ENCODE data around the gene ZSCAN25.

Gene ZSCAN25

DNA sequence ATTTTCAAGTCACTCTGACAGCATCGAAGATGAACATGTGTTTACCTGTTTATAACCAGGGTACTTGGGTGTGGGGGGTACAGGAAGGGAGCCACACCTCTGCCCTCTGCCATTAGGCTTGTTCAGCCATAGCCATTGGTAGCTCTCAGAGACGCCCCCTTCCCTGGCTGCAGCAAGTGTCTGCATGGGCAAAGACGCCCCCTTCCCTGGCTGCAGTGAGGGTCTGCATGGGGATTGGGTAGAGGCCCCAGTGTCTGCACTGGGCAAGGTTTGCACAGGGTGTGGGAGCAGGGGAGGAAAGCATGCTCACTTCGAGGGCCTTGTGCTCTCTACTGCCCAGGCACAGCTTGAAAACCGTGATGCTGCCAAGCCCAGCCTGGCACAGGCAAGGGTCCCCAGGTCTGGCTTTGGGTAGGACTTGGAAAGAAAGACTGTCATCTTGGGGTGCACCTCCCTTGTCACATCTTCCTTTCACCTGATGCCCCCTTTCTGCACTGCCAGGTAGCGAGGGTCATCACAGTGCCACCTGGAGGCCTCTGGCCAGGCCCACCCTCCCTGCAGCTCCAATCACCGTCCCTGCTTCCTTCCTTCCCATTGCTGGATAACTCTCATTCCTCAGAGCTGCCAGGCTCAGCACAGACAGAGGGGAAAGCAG is 15.0 kb upstream of the ZSCAN25 start:
- Mint-ChIP-seq H3K27ac (no peak overlapping the region), H3K27me3 (no peaks in the 10 kb centered on the region), H3K4me3 (no peak overlapping the region), H3K9me3 (no peaks in the 10 kb centered on the region), H3K4me1 (no peaks in the 10 kb centered on the region), H3K36me3 (no peaks in the 10 kb centered on the region)
- ATAC-seq = no peak

DNA sequence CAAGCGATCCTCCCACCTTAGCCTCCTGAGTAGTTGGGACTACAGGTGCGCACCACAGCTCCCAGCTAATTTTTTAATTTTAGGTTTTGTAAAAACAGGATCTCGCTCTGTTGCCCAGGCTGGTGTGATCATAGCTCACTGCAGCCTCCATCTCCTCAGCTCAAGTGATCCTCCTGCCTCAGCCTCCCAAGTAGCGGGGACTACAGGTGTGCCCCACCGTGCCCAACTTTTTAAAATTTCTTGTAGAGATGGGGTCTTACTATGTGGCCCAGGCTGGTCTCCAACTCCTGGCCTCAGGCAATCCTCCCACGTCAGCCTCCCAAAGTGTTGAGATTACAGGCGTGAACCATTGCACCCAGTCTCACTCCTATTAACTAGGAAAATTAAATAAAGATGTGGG is 11.2 kb upstream of the ZSCAN25 start:
- Mint-ChIP-seq H3K36me3 (no peaks in the 10 kb centered on the region), H3K27ac (no peak overlapping the region), H3K27me3 (peaks cover 9% of the 10 kb centered on the region), H3K4me3 (no peak overlapping the region), H3K9me3 (no peaks in the 10 kb centered on the region), H3K4me1 (no peaks in the 10 kb centered on the region)
- no peak for ATAC-seq

GRCh38 chr7:99606531-99606930 is 10.2 kb upstream of the ZSCAN25 start:
- Mint-ChIP-seq H3K36me3 (no peaks in the 10 kb centered on the region), H3K4me1 (no peaks in the 10 kb centered on the region), H3K27ac (no peak overlapping the region), H3K4me3 (no peak overlapping the region), H3K9me3 (no peaks in the 10 kb centered on the region), H3K27me3 (peaks cover 9% of the 10 kb centered on the region)
- no peak for ATAC-seq

GRCh38 chr7:99607548-99607947 is 9.2 kb upstream of the ZSCAN25 start:
- peaks cover 9% of the 10 kb centered on the region for H3K27me3 Mint-ChIP-seq
- H3K36me3 Mint-ChIP-seq = no peaks in the 10 kb centered on the region
- no peak overlapping the region for H3K27ac Mint-ChIP-seq
- no peaks in the 10 kb centered on the region for H3K4me1 Mint-ChIP-seq
- no peak overlapping the region for H3K4me3 Mint-ChIP-seq
- ATAC-seq = no peak
- H3K9me3 Mint-ChIP-seq = no peaks in the 10 kb centered on the region

GRCh38 chr7:99614495-99614894 is 2.3 kb upstream of the ZSCAN25 start:
- Mint-ChIP-seq H3K9me3 (no peaks in the 10 kb centered on the region), H3K27me3 (no peaks in the 10 kb centered on the region), H3K4me3 (no peak overlapping the region), H3K27ac (no peak overlapping the region), H3K36me3 (peaks cover 8% of the 10 kb centered on the region), H3K4me1 (peaks cover 39% of the 10 kb centered on the region)
- no peak for ATAC-seq

GRCh38 chr7:99615989-99616358 is 772 bp upstream of the ZSCAN25 start:
- Mint-ChIP-seq H3K4me3 (peak overlapping the region; percentile 98), H3K9me3 (no peaks in the 10 kb centered on the region), H3K27me3 (no peaks in the 10 kb centered on the region), H3K27ac (peak overlapping the region; percentile 96), H3K4me1 (peaks cover 44% of the 10 kb centered on the region), H3K36me3 (peaks cover 23% of the 10 kb centered on the region)
- ATAC-seq = no peak

DNA sequence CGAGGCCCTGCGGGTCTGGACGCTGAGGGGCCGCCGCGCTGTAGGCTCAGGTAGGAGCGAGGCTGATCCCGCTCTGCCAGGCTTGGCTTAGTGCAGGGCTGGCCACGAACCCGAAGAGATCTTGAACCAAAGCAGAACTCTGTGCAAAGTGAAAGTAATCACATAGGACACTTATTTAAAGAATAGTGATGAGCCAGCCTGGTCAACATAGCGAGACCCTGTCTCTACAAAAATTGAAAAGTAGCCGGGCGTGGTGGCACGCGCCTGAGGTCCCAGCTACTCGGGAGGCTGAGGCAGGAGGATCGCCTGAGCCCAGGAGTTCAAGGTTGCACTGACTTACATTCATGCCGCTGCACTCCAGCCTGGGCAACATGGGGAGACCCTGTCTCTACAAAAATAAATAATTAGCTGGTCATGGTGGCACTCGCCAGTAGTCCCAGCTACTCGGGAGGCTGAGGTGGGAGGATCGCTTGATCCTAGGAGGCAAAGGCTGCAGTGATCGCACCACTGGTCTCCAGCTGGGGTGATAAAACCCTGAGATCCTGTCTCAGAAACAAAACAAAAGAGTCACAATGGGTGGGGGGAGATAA is 541 bp downstream of the ZSCAN25 start:
- Mint-ChIP-seq H3K9me3 (no peaks in the 10 kb centered on the region), H3K27me3 (no peaks in the 10 kb centered on the region), H3K4me3 (peak overlapping the region; percentile 98), H3K36me3 (peaks cover 36% of the 10 kb centered on the region), H3K4me1 (peaks cover 44% of the 10 kb centered on the region), H3K27ac (peak overlapping the region; percentile 96)
- ATAC-seq = no peak

DNA sequence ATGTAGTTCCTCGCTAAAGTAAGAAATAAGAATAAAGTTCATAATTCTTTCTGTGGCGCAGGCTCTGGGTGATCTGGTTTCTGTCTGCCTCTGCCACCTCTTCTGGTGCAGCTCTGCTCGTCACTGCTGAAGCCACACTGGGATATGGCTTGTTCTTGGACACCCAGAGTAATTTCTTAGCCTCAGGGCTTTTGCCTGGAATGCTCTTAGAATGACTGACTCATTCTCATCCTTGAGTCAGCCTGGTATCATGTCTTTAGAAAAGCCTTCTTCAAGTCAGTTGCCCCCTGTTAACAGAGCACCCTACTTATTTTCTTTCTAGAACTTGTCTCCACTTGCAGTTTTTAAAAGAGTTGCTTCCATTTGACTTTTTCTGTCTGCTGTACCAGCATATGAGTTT is 2.0 kb downstream of the ZSCAN25 start:
- Mint-ChIP-seq H3K27me3 (no peaks in the 10 kb centered on the region), H3K9me3 (no peaks in the 10 kb centered on the region), H3K4me3 (no peak overlapping the region), H3K27ac (no peak overlapping the region), H3K4me1 (peaks cover 51% of the 10 kb centered on the region), H3K36me3 (peaks cover 48% of the 10 kb centered on the region)
- ATAC-seq = no peak

GRCh38 chr7:99619571-99620130 is 2.9 kb downstream of the ZSCAN25 start:
- Mint-ChIP-seq H3K4me1 (peaks cover 51% of the 10 kb centered on the region), H3K4me3 (no peak overlapping the region), H3K27me3 (no peaks in the 10 kb centered on the region), H3K9me3 (no peaks in the 10 kb centered on the region), H3K27ac (no peak overlapping the region), H3K36me3 (peaks cover 58% of the 10 kb centered on the region)
- ATAC-seq = no peak

- no peak for ATAC-seq
- H3K36me3 Mint-ChIP-seq = peaks cover 73% of the 10 kb centered on the region
- H3K4me1 Mint-ChIP-seq = peaks cover 53% of the 10 kb centered on the region
- H3K4me3 Mint-ChIP-seq = no peak overlapping the region
- H3K9me3 Mint-ChIP-seq = no peaks in the 10 kb centered on the region
- no peaks in the 10 kb centered on the region for H3K27me3 Mint-ChIP-seq
- no peak overlapping the region for H3K27ac Mint-ChIP-seq
Observed at GRCh38 chr7:99621271-99621670, 4.5 kb downstream of the ZSCAN25 start.

DNA sequence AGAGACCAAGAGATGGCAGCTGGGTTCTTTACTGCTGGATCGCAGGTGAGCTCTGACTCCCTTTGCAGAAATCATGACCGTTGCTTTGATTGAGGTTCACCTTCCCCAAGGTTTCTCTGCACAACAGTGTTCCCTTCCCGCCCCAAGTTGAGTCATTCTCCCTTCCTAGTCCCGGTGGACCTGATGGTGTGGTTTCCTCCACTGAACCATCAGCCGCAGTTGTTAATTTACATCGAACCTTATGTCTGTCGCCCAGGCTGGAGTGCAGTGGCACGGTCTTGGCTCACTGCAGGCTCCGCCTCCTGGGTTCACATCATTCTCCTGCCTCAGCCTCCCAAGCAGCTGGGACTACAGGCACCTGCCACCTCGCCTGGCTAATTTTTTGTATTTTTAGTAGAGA is 5.8 kb downstream of the ZSCAN25 start:
- Mint-ChIP-seq H3K27ac (no peak overlapping the region), H3K9me3 (no peaks in the 10 kb centered on the region), H3K4me1 (peaks cover 43% of the 10 kb centered on the region), H3K27me3 (no peaks in the 10 kb centered on the region), H3K36me3 (peaks cover 76% of the 10 kb centered on the region), H3K4me3 (no peak overlapping the region)
- ATAC-seq = no peak

DNA sequence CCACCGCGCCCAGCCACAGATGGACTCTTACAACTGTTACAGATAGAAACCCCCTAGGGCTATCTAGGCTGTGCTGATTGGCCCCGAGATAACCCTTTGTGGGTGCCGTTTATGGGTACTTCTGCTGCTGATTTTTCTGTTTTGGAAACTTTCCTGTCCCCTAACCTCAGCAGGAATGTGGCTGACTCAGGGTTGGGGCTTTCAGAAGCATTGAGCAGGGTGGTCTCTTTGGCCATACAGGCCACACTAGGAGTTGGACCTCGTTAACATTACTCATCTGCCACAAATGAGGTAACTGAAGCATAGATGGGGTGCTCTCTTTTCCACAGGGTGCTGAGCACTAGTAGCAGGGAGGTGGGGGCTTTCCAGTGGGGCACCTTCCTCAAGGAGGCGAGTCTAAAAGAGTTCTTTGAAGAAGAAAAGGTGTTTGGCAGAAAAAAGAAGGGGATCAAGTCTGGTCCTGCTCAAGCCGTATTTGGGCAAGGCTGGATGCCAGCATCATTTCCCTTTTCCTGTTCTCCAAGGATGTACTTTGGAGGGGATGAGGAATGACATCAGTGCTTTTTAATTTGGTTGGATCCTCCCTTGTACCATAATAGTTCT is 6.4 kb downstream of the ZSCAN25 start:
- no peak for ATAC-seq
- Mint-ChIP-seq H3K27ac (no peak overlapping the region), H3K9me3 (no peaks in the 10 kb centered on the region), H3K36me3 (peaks cover 81% of the 10 kb centered on the region), H3K27me3 (no peaks in the 10 kb centered on the region), H3K4me1 (peaks cover 37% of the 10 kb centered on the region), H3K4me3 (no peak overlapping the region)

DNA sequence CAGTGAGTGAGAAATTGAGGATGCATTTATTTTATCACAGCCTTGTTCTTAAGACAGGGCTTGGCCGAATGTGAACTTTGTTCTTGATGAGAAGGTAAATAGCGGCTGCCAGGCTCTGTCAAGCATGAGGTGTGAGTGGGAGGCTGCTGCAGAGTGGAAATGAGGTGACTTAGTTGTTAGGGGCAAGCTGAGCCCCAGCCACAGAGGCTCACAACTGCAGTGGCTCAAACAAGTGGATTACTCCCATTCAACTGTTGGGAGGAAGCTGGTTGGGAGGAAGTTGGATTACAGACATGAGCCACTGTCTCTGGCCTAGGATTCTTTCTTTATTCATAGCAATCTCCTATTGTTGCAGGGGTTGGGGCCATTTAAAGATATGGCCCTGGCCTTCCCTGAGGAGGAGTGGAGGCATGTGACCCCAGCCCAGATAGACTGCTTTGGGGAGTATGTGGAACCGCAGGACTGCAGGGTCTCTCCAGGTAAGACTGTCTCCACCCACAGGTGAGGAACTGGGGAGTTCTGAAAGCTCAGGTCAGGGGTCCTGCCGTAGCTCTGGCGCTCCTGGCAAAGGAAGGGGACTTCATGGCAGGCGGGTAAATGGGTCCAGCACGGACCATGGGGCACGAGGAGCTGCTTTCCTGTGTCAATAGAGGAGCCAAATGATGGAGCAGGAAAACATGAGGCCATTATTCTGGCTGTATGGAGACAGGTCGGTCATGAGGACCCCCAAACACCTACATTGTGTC is 7.1 kb downstream of the ZSCAN25 start:
- Mint-ChIP-seq H3K4me3 (no peak overlapping the region), H3K4me1 (peaks cover 31% of the 10 kb centered on the region), H3K9me3 (no peaks in the 10 kb centered on the region), H3K27me3 (no peaks in the 10 kb centered on the region), H3K27ac (no peak overlapping the region), H3K36me3 (peaks cover 85% of the 10 kb centered on the region)
- no peak for ATAC-seq

- H3K27me3 Mint-ChIP-seq = no peaks in the 10 kb centered on the region
- no peak overlapping the region for H3K4me3 Mint-ChIP-seq
- H3K9me3 Mint-ChIP-seq = no peaks in the 10 kb centered on the region
- H3K4me1 Mint-ChIP-seq = peaks cover 25% of the 10 kb centered on the region
- ATAC-seq = no peak
- peaks cover 85% of the 10 kb centered on the region for H3K36me3 Mint-ChIP-seq
- H3K27ac Mint-ChIP-seq = peak overlapping the region; percentile 12
Observed at GRCh38 chr7:99624484-99624883, 7.7 kb downstream of the ZSCAN25 start.

DNA sequence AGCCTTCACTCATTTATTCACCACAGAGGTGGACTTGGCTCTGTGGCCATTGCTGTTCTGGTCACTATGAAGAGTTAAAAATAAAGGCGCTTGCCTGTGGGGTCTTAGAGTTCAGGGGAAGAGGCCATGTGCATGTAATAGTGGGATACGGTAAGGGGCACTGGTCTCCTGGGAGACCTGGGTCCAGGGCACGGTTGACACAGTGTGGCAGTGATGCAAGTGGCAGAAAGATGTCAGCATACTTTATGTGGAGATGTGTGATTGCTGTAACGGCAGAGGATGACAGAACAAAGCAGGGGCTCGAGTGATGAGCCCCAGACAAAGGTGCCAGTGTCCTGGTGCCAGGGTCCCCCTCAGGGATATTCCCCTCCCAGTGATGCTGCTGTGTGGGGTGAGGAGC is 8.6 kb downstream of the ZSCAN25 start:
- no peak overlapping the region for H3K4me3 Mint-ChIP-seq
- no peak overlapping the region for H3K27ac Mint-ChIP-seq
- H3K36me3 Mint-ChIP-seq = peaks cover 83% of the 10 kb centered on the region
- peaks cover 20% of the 10 kb centered on the region for H3K4me1 Mint-ChIP-seq
- no peaks in the 10 kb centered on the region for H3K9me3 Mint-ChIP-seq
- H3K27me3 Mint-ChIP-seq = no peaks in the 10 kb centered on the region
- no peak for ATAC-seq

Data from stimulated activated memory B cell treated with anti-CD40 and anti-IgM and Interleukin-4, amounts not matched to agents 10 μg/mL and 1 μg/mL and 100 μg/mL, for 72 hours (primary cell).